HuH-7 (cell line): ENCODE measurements around the gene MB.
A peak's percentile ranks its signal among the peaks of the same experiment; 100 is the strongest.
"Not testable (repeated sequence)": the region's sequence is repeated elsewhere in the genome, so short reads cannot be mapped to it uniquely, and the experiment has no call there.

Source experiments
- DNase-seq: peaks from one replicate; pipeline ENCODE4 v3.0.0; 2011; ENCODE audit warnings: low spot score

Gene MB

GRCh38 chr22:35617137-35617755 lies at the start of gene MB:
Gene MB, minus strand, starts transcription at chr22:35617329. Its CDS starts 72 bp downstream, at chr22:35617257.
- DNase-seq: no peak

GRCh38 chr22:35666699-35667098 lies 49.6 kb upstream of the MB start:
- DNase-seq: not testable (repeated sequence)

GRCh38 chr22:35664955-35665587 lies 47.9 kb upstream of the MB start:
- no peak for DNase-seq

GRCh38 chr22:35663371-35663770 lies 46.2 kb upstream of the MB start:
- no peak for DNase-seq

- DNase-seq: no peak
Measured at GRCh38 chr22:35662914-35663313, 45.8 kb upstream of the MB start.

GRCh38 chr22:35661464-35661863 lies 44.3 kb upstream of the MB start:
- DNase-seq: no peak

- no peak for DNase-seq
Measured at GRCh38 chr22:35660291-35661127, 43.4 kb upstream of the MB start.

GRCh38 chr22:35657571-35658312 lies 40.6 kb upstream of the MB start:
- no peak for DNase-seq

GRCh38 chr22:35656284-35656752 lies 39.2 kb upstream of the MB start:
- DNase-seq: no peak

- no peak for DNase-seq
Measured at GRCh38 chr22:35653824-35654223, 36.7 kb upstream of the MB start.

- no peak for DNase-seq
Measured at GRCh38 chr22:35651085-35651484, 34.0 kb upstream of the MB start.

GRCh38 chr22:35649636-35650250 lies 32.6 kb upstream of the MB start:
- no peak for DNase-seq

- DNase-seq: no peak
Measured at GRCh38 chr22:35649026-35649553, 32.0 kb upstream of the MB start.

- DNase-seq: peak; percentile 65
Measured at GRCh38 chr22:35648066-35649025, 31.2 kb upstream of the MB start, which contains the start of gene APOL6. Gene APOL6, plus strand, starts transcription at chr22:35648446. Its CDS starts 7,980 bp downstream, at chr22:35656426.

GRCh38 chr22:35645646-35646045 lies 28.5 kb upstream of the MB start:
- no peak for DNase-seq

- no peak for DNase-seq
Measured at GRCh38 chr22:35643991-35644390, 26.9 kb upstream of the MB start.

- no peak for DNase-seq
Measured at GRCh38 chr22:35642305-35642741, 25.2 kb upstream of the MB start.

GRCh38 chr22:35641494-35642120 lies 24.5 kb upstream of the MB start:
- DNase-seq: no peak

- DNase-seq: no peak
Measured at GRCh38 chr22:35638410-35638809, 21.3 kb upstream of the MB start.

- no peak for DNase-seq
Measured at GRCh38 chr22:35638001-35638400, 20.9 kb upstream of the MB start.
